Nephron progenitor cell (in vitro differentiated cells): ENCODE measurements around the gene SSTR5.

ENCODE experiments used
- DNase-seq: peaks from one replicate; pipeline ENCODE4 v3.0.0; 2021
- H3K27ac Mint-ChIP-seq: 2 replicates; pipeline ENCODE4 v1.8.0; 2021; ENCODE audit warnings: mild to moderate bottlenecking, moderate library complexity, mixed read lengths
- H3K27me3 Mint-ChIP-seq: 2 replicates; pipeline ENCODE4 v1.8.0; 2021; ENCODE audit warnings: mild to moderate bottlenecking, low read depth, mixed read lengths; ENCODE audit not compliant: poor library complexity
- H3K36me3 Mint-ChIP-seq: 2 replicates; pipeline ENCODE4 v1.8.0; 2021; ENCODE audit warnings: low read depth, mixed read lengths
- H3K4me1 Mint-ChIP-seq: 2 replicates; pipeline ENCODE4 v1.8.0; 2021; ENCODE audit warnings: mixed read lengths
- H3K4me3 Mint-ChIP-seq: 2 replicates; pipeline ENCODE4 v1.8.0; 2021; ENCODE audit warnings: mild to moderate bottlenecking, moderate library complexity, mixed read lengths
- H3K9me3 Mint-ChIP-seq: 2 replicates; pipeline ENCODE4 v1.8.0; 2021; ENCODE audit warnings: mild to moderate bottlenecking, moderate library complexity, mixed read lengths
- TF ChIP-seq, protein P1 (sequence below): fragments of 200-600 bp; sonication (generic); IDR thresholded peaks from 2 replicates; pipeline ENCODE4 v1.5.0; 2021; ENCODE audit warnings: antibody characterized with exemption

The SSTR5 gene

GRCh38 chr16:1047123-1047522 lies 25.4 kb upstream of the SSTR5 start:
- H3K36me3 Mint-ChIP-seq: peaks cover 5% of the 10 kb centered on the region
- DNase-seq: no peak
- H3K27ac Mint-ChIP-seq: no peak overlapping the region
- H3K27me3 Mint-ChIP-seq: no peaks in the 10 kb centered on the region
- H3K4me3 Mint-ChIP-seq: no peak overlapping the region
- peaks cover 23% of the 10 kb centered on the region for H3K4me1 Mint-ChIP-seq
- peaks cover 5% of the 10 kb centered on the region for H3K9me3 Mint-ChIP-seq
- TF ChIP-seq, protein P1, sequence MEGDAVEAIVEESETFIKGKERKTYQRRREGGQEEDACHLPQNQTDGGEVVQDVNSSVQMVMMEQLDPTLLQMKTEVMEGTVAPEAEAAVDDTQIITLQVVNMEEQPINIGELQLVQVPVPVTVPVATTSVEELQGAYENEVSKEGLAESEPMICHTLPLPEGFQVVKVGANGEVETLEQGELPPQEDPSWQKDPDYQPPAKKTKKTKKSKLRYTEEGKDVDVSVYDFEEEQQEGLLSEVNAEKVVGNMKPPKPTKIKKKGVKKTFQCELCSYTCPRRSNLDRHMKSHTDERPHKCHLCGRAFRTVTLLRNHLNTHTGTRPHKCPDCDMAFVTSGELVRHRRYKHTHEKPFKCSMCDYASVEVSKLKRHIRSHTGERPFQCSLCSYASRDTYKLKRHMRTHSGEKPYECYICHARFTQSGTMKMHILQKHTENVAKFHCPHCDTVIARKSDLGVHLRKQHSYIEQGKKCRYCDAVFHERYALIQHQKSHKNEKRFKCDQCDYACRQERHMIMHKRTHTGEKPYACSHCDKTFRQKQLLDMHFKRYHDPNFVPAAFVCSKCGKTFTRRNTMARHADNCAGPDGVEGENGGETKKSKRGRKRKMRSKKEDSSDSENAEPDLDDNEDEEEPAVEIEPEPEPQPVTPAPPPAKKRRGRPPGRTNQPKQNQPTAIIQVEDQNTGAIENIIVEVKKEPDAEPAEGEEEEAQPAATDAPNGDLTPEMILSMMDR: no peak

DNA sequence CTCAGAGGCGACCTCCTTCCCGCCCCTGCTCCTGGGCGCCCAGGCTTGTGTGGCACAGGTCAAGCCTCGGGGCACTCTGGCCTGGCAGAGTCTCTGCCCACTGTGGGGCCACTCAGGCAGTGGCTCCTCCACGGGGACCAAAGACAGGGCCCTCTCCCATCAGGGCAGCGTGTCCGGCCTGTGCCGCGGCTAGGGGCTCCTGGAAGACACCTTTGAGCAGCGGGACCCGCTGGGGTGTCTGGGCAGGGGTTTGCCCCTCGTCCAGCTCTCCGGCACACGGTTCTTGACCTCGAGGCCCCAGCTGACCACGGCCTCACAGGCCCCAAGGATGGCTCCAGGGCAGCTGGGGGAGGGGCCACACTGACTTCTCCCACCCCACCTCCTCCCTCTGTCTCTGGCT lies 24.7 kb upstream of the SSTR5 start:
- no peak for DNase-seq
- TF ChIP-seq, protein P1: no peak
- Mint-ChIP-seq H3K27me3 (no peaks in the 10 kb centered on the region), H3K4me1 (peaks cover 18% of the 10 kb centered on the region), H3K36me3 (no peaks in the 10 kb centered on the region), H3K27ac (no peak overlapping the region), H3K9me3 (no peaks in the 10 kb centered on the region), H3K4me3 (no peak overlapping the region)

- TF ChIP-seq, protein P1: no peak
- DNase-seq: peak; percentile 83
- no peaks in the 10 kb centered on the region for H3K9me3 Mint-ChIP-seq
- H3K27ac Mint-ChIP-seq: no peak overlapping the region
- no peaks in the 10 kb centered on the region for H3K36me3 Mint-ChIP-seq
- H3K27me3 Mint-ChIP-seq: no peaks in the 10 kb centered on the region
- no peak overlapping the region for H3K4me3 Mint-ChIP-seq
- H3K4me1 Mint-ChIP-seq: peaks cover 18% of the 10 kb centered on the region
These were observed 24.0 kb upstream of the SSTR5 start for GRCh38 chr16:1048442-1049112.

DNA sequence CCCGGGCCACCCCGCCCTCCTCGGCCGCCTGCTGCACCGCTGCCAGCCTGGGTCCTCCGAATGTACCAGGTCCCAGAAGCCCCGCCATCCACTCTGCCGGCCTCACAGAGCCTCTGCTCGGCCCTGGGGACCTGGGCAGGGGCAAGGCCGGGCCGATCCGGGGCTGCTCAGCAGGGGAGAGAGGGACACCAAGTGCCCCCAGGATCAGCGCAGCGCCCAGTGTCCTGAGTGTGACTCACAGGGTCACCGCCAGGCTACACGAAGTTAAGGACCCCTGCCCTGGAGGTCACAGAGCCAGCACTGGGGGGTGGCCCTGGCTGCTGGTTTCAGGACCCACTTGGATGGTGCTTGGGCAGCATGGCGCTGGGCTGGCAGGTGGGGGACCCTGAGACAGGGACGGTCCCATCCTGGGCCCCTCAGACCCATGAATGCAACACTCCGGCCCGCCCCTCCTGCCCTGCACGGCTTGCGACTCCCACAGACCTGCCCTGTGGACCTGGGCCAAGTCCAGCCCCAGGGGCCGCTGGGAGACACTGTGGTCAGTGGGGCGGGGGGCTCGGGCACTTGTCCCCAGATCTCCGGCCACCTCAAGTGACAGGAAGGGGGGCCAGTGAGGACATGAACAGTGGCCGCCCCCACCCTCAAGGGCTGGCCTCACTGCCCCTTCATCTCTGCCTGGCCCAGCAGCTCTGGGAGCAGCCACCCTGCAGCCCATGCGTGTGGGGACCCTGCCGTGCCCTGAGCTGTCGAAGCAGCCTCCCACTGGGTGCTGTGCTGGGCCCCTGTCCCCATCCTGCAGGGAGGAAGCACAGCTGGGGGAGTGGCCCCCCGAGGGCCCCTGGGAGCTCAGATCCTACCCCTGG lies 23.2 kb upstream of the SSTR5 start:
- Mint-ChIP-seq H3K4me3 (no peak overlapping the region), H3K9me3 (no peaks in the 10 kb centered on the region), H3K36me3 (no peaks in the 10 kb centered on the region), H3K27ac (no peak overlapping the region), H3K27me3 (no peaks in the 10 kb centered on the region), H3K4me1 (peaks cover 18% of the 10 kb centered on the region)
- TF ChIP-seq, protein P1: no peak
- DNase-seq: no peak

GRCh38 chr16:1049976-1050247 lies 22.6 kb upstream of the SSTR5 start:
- H3K36me3 Mint-ChIP-seq: no peaks in the 10 kb centered on the region
- no peak overlapping the region for H3K4me3 Mint-ChIP-seq
- DNase-seq: no peak
- no peaks in the 10 kb centered on the region for H3K9me3 Mint-ChIP-seq
- H3K4me1 Mint-ChIP-seq: peaks cover 18% of the 10 kb centered on the region
- TF ChIP-seq, protein P1: no peak
- no peak overlapping the region for H3K27ac Mint-ChIP-seq
- no peaks in the 10 kb centered on the region for H3K27me3 Mint-ChIP-seq

DNA sequence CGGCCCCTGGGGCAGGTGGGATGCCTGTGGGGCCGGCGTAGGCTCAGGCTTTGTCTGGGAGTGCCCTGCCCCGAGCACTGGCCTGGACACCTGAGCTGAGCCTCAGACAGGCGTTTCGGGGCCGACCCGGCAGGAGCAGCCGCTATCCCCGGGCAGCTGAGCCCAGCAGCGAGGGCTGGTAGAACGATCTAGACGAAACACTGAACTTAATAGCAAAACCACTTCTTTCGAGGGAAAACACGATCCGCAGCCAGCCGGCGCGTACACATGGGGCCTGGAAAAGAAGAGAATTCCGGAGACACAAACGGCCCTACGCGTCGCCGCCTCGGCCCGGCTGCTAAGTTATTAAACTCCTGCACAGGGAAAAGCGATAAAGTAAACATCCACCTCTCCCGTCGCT lies 22.0 kb upstream of the SSTR5 start:
- H3K27ac Mint-ChIP-seq: no peak overlapping the region

More for the DNA sequence above, 22.0 kb upstream of the SSTR5 start:
- TF ChIP-seq, protein P1: no peak
- no peak for DNase-seq
- Mint-ChIP-seq H3K4me3 (no peak overlapping the region), H3K9me3 (no peaks in the 10 kb centered on the region), H3K27me3 (no peaks in the 10 kb centered on the region), H3K36me3 (no peaks in the 10 kb centered on the region), H3K4me1 (peaks cover 23% of the 10 kb centered on the region)
